GM12873 (cell line): ENCODE data around the gene RGS6.

Experiments used
- CTCF ChIP-seq: IDR thresholded peaks from 2 replicates; pipeline ENCODE4 v1.5.1; 2012; ENCODE audit warnings: low read depth, mild to moderate bottlenecking, moderate library complexity, low read length, control low read depth; ENCODE audit not compliant: insufficient read depth; ENCODE audit errors: missing control alignments

Gene RGS6

GRCh38 chr14:72024504-72024903 lies 92.3 kb downstream of the RGS6 start:
- no peak for TF ChIP-seq CTCF

- TF ChIP-seq CTCF, result no peak
Observed at GRCh38 chr14:72026536-72026935, 94.3 kb downstream of the RGS6 start.

GRCh38 chr14:72027061-72027460 lies 94.8 kb downstream of the RGS6 start:
- TF ChIP-seq CTCF, result no peak

GRCh38 chr14:72033365-72033764 lies 101.1 kb downstream of the RGS6 start:
- no peak for TF ChIP-seq CTCF

GRCh38 chr14:72040528-72040927 lies 108.3 kb downstream of the RGS6 start:
- TF ChIP-seq CTCF, result no peak

GRCh38 chr14:72045271-72045670 lies 113.0 kb downstream of the RGS6 start:
- TF ChIP-seq CTCF, result no peak

GRCh38 chr14:72045885-72046284 lies 113.7 kb downstream of the RGS6 start:
- no peak for TF ChIP-seq CTCF

- TF ChIP-seq CTCF, result no peak
Observed at GRCh38 chr14:72049462-72049861, 117.2 kb downstream of the RGS6 start.
